Muscle of arm (tissue), 12 donors: ENCODE results near the gene PPP2R5C. TPM values are rescaled to one million over a fixed set of nuclear protein-coding genes. Genes with fewer than 3 reads are reported as not detected.

ENCODE experiments used
- DNase-seq: peaks from one replicate; pipeline ENCODE4 v3.0.0-alpha.2; 2013
- polyA plus RNA-seq, 12 donors: library from polyadenylated mRNA; unstranded; fragments of 120-200 nt; gene quantifications; one replicate each; pipeline ENCODE4 v1.2.1, GENCODE V29; 2013; ENCODE audit not compliant: insufficient read length in 12 of 12

The PPP2R5C gene
- polyA plus RNA-seq, 12 donors: 59.5 to 103 (median 74.5) TPM; not detected in 1

DNA sequence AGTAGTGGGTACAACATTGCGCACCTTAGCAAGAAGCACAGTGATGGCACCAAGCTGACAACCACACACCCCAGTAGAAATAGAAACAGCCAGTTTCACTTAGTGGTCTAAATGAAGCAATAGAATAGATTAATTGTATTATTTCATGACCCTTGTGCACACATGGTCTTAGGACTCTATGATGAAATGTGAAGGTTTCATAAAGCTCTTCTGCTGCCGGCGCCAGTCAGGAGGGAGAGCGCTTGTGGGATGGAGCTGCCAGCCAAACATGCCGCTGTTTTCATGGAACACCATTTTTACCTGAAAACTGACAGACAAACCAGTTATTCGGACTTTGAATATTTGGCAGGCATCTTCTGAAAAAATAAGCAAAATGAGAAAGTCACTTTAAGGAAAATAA, 100.0 kb downstream of the PPP2R5C start:
- no peak for DNase-seq

GRCh38 chr14:101862177-101862576, 100.7 kb downstream of the PPP2R5C start:
- DNase-seq: no peak

DNA sequence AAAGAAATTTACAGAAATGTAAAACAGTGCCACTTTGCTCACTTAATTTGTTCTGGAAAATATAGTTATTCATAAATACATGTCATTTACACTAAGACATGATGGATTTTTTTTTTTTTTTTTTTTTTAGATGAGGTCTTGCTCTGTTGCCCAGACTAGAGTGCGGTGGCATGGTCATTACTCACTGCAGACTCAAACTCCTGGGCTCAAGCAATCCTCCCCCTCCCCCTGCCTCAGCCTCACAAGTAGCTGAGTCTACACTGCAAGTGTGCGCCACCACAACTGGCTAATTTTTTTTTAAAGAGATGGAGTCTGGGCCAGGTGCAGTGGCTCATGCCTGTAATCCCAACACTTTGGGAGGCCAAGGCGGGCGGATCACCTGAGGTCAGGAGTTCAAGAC, 101.2 kb downstream of the PPP2R5C start:
- no peak for DNase-seq

GRCh38 chr14:101865288-101865687, 103.8 kb downstream of the PPP2R5C start:
- no peak for DNase-seq

GRCh38 chr14:101867854-101868253, 106.3 kb downstream of the PPP2R5C start:
- DNase-seq: no peak

DNA sequence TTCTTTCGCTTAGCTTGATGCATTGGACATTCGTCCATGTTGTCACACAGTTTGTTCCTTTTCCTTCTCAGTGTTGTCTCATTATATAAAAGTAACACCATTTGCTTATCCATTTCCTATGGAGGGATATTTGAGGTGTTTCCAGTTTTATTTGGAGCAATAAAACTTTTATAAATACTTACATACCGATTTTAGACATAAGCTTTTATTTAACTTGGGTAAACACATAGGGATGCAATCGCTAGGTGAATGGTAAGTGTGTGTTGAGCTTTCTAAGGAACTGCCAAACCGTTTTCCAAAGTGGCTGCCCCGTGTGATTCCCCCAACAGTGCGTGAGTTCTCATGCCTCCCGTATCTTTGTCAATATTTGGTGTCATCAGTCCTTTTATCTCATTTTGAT, 107.7 kb downstream of the PPP2R5C start:
- no peak for DNase-seq

DNA sequence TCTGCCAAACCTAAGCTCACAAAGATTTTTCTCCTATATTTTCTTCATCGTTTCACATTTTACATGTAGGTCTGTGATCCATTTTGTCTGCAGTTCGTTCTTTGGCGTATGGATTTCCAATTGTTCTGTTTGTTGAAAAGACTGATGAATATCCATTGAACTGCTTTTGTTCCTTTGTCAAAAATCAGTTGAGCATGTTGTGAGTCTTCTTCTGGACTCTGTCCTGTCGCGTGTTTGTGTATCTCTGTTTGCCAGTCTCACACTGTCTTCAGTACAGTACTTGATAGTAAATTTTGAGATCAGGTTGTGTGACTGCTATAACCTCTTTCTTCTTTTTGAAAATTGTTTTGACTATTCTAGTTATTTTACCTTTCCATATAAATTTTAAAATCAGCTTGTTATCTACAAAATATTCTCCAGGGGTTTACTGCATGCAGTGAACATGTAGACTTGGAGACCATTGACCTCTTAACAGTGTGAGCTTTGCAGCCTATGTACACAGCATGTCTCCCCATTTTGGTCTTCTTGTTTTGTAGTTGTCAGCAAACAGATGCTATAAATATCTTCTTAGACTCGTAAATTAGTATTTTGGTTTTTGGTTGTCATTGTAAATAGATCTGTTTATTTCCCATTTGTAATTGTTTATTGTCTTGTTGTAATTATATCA, 108.9 kb downstream of the PPP2R5C start:
- DNase-seq: no peak

GRCh38 chr14:101872346-101872745, 110.8 kb downstream of the PPP2R5C start:
- no peak for DNase-seq

GRCh38 chr14:101873076-101873825, 111.7 kb downstream of the PPP2R5C start:
- no peak for DNase-seq

GRCh38 chr14:101873991-101874390, 112.5 kb downstream of the PPP2R5C start:
- DNase-seq: no peak

- DNase-seq: no peak
Measured at GRCh38 chr14:101875041-101875726, 113.7 kb downstream of the PPP2R5C start.

DNA sequence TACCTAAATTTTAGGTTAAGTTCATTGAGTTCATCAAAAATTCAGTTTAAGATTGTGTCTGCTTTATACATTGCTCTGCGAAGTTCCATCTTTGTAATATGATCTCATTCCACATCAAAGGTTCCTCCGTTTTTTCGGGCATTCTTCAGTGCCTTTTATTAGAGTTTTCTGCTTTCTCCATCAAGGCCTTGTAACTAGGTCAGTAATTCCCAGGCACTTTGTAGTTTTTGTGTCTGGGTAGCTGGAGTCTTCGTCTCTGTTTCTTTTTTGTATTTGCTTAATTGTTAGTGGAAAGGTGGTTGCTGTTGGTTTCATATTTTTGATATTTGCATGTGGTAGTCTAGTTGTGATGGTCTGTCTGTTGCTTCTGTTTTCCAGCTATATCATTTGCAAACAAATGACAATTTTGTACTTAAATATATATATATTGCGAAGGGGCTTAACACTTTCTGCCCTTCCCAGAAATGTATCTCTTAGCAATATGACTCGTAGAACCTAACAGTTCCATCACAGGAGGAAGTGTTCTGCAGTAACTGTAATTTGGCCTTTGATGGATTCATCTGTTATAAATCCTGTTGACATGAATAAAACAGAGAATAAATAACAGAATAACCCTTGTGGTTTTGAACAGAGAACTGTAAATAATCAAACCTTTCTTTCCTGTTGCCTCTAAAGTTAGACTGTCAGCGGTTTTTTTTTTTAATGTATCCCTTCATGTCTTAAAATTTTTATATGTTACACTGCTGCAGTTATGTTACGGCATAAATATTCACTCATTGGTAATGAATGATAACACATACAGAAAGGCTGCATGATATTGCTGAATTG, 114.4 kb downstream of the PPP2R5C start:
- peak; percentile 44 for DNase-seq

DNA sequence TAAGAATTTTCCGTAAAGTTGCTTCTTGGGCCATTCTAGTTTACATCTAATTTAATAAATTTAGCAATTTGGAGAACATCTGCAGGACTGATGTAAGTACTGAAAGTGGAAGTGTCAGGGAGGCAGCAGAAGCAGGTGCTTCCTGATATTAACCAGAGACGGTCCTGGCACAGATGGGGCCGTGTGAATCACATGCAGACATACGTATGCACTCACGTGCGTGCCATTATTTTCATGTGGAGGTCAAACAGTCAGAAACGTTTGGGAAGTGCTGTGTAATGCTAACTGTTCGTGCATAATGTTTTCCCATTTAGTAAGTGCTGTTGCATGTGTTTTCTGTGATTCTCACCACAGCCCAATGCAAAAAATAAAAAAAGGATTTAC, 115.0 kb downstream of the PPP2R5C start:
- peak; percentile 72 for DNase-seq

DNA sequence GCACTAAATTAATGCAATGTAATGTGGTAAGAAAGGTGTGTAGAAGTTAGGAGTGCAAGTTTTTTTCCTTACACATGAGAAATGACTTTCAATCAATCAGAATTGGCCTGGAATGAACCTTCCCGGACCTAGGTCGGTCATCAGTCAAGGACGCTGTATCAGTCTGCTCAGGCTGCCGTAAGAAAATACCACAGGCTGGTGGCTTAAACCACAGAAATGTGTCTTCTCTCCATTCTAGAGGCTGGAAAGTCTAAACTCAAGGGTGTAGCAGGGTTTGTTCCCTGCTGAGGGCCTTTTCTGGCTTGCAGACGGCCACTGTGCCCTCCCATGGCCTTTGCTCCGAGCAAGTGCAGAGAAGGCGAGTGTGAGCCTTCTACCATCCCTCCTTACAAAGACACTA, 116.3 kb downstream of the PPP2R5C start:
- DNase-seq: no peak

- no peak for DNase-seq
Measured at GRCh38 chr14:101878211-101878821, 116.8 kb downstream of the PPP2R5C start.

DNA sequence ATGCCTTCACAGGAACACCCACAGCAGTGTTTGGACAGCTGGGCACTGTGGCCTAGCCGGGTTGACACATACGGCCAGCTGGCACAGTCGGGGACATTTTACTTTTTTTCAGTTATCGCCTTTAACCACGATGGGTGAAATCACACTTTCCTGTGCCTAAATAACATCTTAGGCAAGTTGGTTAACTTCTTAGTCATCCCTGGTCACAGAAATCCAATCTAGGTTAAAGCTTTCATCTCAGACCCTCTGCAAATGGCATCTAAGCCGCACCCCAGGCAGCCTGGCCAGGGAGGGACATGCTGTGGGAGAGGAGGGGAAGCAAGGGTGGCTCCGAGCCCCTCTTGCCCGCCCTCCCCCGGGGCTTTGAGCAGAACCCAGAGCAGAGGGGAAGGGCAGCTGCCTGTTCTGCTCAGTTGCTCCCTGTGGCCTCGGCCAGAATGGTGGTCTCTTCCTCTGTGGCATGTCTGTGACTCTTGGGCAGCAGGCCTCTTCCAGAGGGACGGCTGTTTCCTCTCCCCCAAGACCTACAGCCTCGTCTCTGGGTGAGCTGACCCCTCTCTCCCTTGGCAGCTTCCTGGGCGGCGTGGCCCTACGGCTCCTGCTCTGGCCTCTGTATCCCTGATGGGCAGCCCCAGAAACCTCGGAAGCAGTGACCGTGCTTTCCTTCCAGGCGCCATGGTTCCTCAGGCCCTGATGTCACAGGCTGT, 117.5 kb downstream of the PPP2R5C start:
- no peak for DNase-seq

DNA sequence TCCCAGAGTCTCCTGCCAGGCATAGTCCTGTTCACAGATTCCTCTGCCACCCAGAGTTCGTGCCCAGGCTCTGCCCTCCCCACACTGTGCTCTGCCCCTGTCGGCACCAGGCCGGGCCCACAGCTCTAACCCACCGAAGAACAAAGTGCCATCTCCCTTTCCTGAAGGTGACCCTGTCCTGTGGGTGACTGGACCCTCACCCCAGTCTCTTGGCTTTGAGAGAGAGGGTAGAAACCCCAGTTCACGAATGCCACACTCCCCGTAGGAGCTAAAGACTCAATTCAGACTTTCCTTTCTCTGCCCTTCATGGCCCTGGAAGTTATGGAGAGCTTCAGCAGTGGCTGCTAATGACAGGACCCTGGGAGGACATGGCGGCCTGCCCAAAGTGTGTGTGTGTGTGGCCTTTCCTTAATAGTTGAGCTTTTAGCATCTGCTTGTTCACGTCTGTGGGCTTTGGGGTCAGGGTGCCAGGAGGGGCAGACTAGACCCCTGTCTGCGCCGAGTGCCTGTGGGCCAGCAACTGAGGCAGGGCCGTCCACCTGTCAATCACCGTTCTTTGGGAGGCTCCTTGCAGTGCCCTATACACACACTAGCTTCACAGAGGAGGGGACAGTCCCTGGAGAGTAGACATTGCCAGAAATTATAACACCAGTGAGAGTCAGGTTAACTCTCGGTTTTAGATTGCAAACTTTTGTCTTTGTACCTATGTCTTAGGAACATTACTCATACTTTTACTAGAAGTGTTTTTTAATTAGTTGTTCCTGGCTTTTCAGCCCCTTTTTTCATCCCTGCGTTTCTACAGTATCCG, 118.2 kb downstream of the PPP2R5C start:
- DNase-seq: no peak

DNA sequence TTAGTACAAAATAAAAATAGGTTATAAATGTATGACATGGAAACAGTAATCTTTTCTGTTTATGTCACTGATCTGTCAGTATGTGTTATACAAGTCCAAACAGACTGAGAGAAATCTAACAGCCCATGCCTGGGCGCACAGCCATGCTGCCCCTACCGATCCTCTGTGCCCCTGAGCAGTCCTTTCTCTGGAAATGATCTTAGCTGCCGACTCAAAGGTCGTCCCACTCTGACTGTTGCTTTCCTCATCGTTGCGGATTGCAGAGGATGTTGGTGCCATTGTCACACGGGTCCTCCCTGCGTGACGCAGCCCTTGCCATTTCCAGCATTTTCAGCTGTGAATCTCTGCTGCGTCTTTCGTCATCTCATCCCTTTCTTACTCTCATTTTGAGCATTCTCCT, 119.9 kb downstream of the PPP2R5C start:
- no peak for DNase-seq

DNA sequence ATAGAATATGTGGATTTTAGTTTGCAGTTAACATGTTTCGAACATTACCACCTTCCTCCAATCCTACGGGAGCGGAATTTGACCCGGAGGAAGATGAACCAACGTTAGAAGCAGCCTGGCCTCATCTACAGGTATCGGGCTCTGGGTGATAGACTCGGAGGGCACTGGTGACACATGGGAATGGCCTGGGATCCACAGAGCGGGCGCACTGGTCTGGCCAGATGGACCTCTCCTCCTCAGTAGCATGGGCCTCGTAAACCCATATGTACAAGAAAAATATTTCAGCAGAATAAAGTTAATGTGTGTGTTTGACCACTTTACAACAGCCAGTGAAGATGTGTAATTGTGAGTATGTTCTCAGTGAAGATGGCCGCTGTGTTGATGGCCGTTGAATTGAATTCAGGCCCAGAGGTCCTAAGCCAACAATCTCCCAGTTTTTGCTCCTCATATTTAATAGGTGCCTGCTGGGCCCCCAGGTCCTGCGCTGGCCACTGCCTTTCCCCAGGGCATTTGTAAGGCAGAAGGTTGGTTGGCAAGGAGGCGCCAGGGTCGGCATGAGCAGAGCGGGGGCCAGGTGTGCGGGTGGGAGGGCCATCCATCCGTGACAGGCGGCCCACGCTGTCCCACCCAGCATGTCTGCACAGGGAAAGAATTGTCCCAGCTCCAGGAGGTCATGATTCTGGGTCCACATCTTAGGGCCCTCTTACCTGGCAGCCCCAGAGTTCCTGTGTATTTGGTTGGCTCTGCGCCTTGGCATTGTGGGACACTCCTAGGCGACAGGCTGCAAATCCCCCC, 120.8 kb downstream of the PPP2R5C start:
- no peak for DNase-seq
